Measurements from ENCODE around the gene SP4. TPM values are rescaled to one million over a fixed set of nuclear protein-coding genes. Genes with fewer than 3 reads are reported as not detected.

SP4 gene
- total and polyA plus RNA-seq, 2 donors (not counting 3 experiments of a cell fraction or from before 2014, with no cell fraction given), result 3.3 to 8.8 TPM

GRCh38 chr7:21500117-21500832, 72.4 kb downstream of the SP4 start:
- H4K20me1 ChIP-seq (replicated peaks; ENCODE audit: control insufficient read depth, extremely low read depth, insufficient read depth, low read length), result no peaks in the 10 kb centered on the region
- dilution Hi-C loops (cut with MboI; ENCODE audit: extremely low pct_ligation_motif_present, low sequenced_read_pairs), result no loop called here
- TF ChIP-seq EZH2 (IDR thresholded peaks at IDR 0.05; ENCODE audit: borderline replicate concordance, low read depth, low read length, severe bottlenecking) (no peak), JUN (IDR thresholded peaks at IDR 0.05; ENCODE audit: borderline replicate concordance, insufficient read depth, insufficient read length, low read depth) (no peak), POLR2AphosphoS5 (IDR thresholded peaks at IDR 0.05; ENCODE audit: insufficient read depth, low read depth, low read length) (no peak), MYC (IDR thresholded peaks at IDR 0.05; ENCODE audit: low read depth, low read length) (no peak), CTCF (IDR thresholded peaks at IDR 0.05; ENCODE audit: extremely low read depth in 1 of 2, insufficient read depth in 1 of 2, low read depth in 1 of 2, low read length in 2 of 2) (no peak), POLR2A (IDR thresholded peaks at IDR 0.05; ENCODE audit: low read depth, low read length) (no peak), GATA2 (IDR thresholded peaks at IDR 0.05; ENCODE audit: insufficient read depth, insufficient read length, low read depth, low read length) (no peak), MAX (IDR thresholded peaks at IDR 0.05; ENCODE audit: insufficient read depth, insufficient read length) (no peak), FOS (IDR thresholded peaks at IDR 0.05; ENCODE audit: borderline replicate concordance, insufficient read depth, low read length) (no peak)
- ChIA-PET CTCF (interaction anchor here (1.4 to 2.3 kb wide), 5 partner anchors 181 to 267 kb away, joined by 3 to 9 read pairs (median 5); no protein-coding TSS in a partner anchor), POLR2A (interaction anchor here (0.8 kb wide), 1 partner anchor 66 kb away, joined by 3 read pairs; no protein-coding TSS in a partner anchor)
- H3K4me2 ChIP-seq (ENCODE audit: insufficient read depth, low read length), result no peak overlapping the region
- intact Hi-C loops (cut with micrococcal nuclease), result no loop called here
- no peak overlapping the region for H3K27ac ChIP-seq (ENCODE audit: insufficient read depth, low read depth, low read length)
- no peaks in the 10 kb centered on the region for H3K9me1 ChIP-seq (replicated peaks; ENCODE audit: control insufficient read depth, extremely low read depth, insufficient read depth, low read length)
- H3K36me3 ChIP-seq (ENCODE audit: control insufficient read depth in 2 of 2, extremely low read depth in 1 of 2, insufficient read depth in 2 of 2, low read length in 2 of 2), result no peaks in the 10 kb centered on the region
- no peak for DNase-seq (ENCODE audit: low read depth, low spot score)
- no peaks in the 10 kb centered on the region for H3K9me3 ChIP-seq (replicated peaks; ENCODE audit: control insufficient read depth, insufficient read depth, low read length)
- no TSS peak for BruUV-seq (replicated peaks)
- no peaks in the 10 kb centered on the region for H3K27me3 ChIP-seq (ENCODE audit: control insufficient read depth in 2 of 2, insufficient read depth in 2 of 2, low read length in 2 of 2)
- H3K4me3 ChIP-seq (replicated peaks in 1 of 3; ENCODE audit: insufficient read depth in 1 of 3, low read depth in 1 of 3, low read length in 3 of 3), result no peak overlapping the region
- H3K4me1 ChIP-seq (ENCODE audit: control insufficient read depth, extremely low read depth, insufficient read depth, low read length), result no peaks in the 10 kb centered on the region
- H3K79me2 ChIP-seq (ENCODE audit: control insufficient read depth, insufficient read depth, low read length), result no peaks in the 10 kb centered on the region
- no peak overlapping the region for H2AFZ ChIP-seq (ENCODE audit: low read depth, low read length)
- no peak for FAIRE-seq
- no peak overlapping the region for H3K9ac ChIP-seq (replicated peaks; ENCODE audit: extremely low read depth, insufficient read depth, low read length)
